ENCODE measurements around the gene IL20RB. TPM values are rescaled to one million over a fixed set of nuclear protein-coding genes. Genes with fewer than 3 reads are reported as not detected.

The IL20RB gene
- total and polyA plus RNA-seq, 2 of the 4 experiments (the other 2 are of a cell fraction) = 0.72 to 0.97 TPM

GRCh38 chr3:137011153-137011552 is 53.4 kb downstream of the IL20RB start:
- H4K5ac ChIP-seq (ENCODE audit: low read depth, low read length) = no peak overlapping the region
- WGBS, 2 experiments (ENCODE audit: extremely low coverage in 2 of 2, insufficient read length in 1 of 2) = no CpG with 5 or more reads among the region's 4 CpGs
- no peak overlapping the region for H2BK120ac ChIP-seq (ENCODE audit: low read depth, low read length)
- H3K79me1 ChIP-seq (ENCODE audit: low read depth in 1 of 2, low read length in 2 of 2) = no peaks in the 10 kb centered on the region
- no peak overlapping the region for H2AK9ac ChIP-seq (replicated peaks; ENCODE audit: low read depth, low read length, poor library complexity)
- no peak for ATAC-seq (ENCODE audit: low read depth)
- H3K36me3 ChIP-seq (ENCODE audit: control insufficient read depth, insufficient read depth, low read length) = no peaks in the 10 kb centered on the region
- no peak overlapping the region for H2BK5ac ChIP-seq (ENCODE audit: low read depth, low read length, poor library complexity, severe bottlenecking)
- no peak overlapping the region for H2AK5ac ChIP-seq (ENCODE audit: low read depth, low read length)
- no peaks in the 10 kb centered on the region for H3K27me3 ChIP-seq (ENCODE audit: control insufficient read depth, insufficient read depth, low read length)
- H3K9me1 ChIP-seq (ENCODE audit: insufficient read depth, low read length) = peaks cover 5% of the 10 kb centered on the region; the same call in 1 of the 2 replicates
- BruUV-seq (replicated peaks) = no TSS peak
- POLR2A ChIA-PET (ENCODE audit: unreplicated experiment) = no interaction called here
- H2BK20ac ChIP-seq (ENCODE audit: low read depth, low read length) = no peak overlapping the region
- H3K23ac ChIP-seq (ENCODE audit: low read depth, low read length) = no peak overlapping the region
- peaks cover 4% of the 10 kb centered on the region; the same call in 1 of the 2 replicates for H3K4me1 ChIP-seq (ENCODE audit: control insufficient read depth, insufficient read depth, low read length)
- no peak overlapping the region for H3K4ac ChIP-seq (ENCODE audit: low read depth, low read length)
- H2AFZ ChIP-seq (replicated peaks; ENCODE audit: low read length, poor library complexity) = no peak overlapping the region
- no peaks in the 10 kb centered on the region for H4K20me1 ChIP-seq (ENCODE audit: insufficient read depth, low read length)
- H3K18ac ChIP-seq (ENCODE audit: low read depth, low read length) = no peak overlapping the region
- no peak for DNase-seq
- no peak for TF ChIP-seq NFE2L2 (IDR thresholded peaks at IDR 0.05; ENCODE audit: low read depth, low read length)
- TF ChIP-seq USF2 (IDR thresholded peaks at IDR 0.05; ENCODE audit: low read depth, low read length) = no peak
- TF ChIP-seq CHD1 (IDR thresholded peaks at IDR 0.05; ENCODE audit: low read depth, low read length) = no peak
- no peak for TF ChIP-seq ELK1 (IDR thresholded peaks at IDR 0.05; ENCODE audit: borderline replicate concordance, low read depth, low read length)
- no peak for TF ChIP-seq MAZ (IDR thresholded peaks at IDR 0.05; ENCODE audit: borderline replicate concordance, low read depth, low read length)
- no peak for TF ChIP-seq POLR2A (IDR thresholded peaks at IDR 0.05; ENCODE audit: low read depth, low read length)
- TF ChIP-seq MAFK (IDR thresholded peaks at IDR 0.05; ENCODE audit: low read depth, low read length) = no peak
- TF ChIP-seq SMC3 (IDR thresholded peaks at IDR 0.05; ENCODE audit: low read depth, low read length) = no peak
- TF ChIP-seq CEBPB (IDR thresholded peaks at IDR 0.05; ENCODE audit: low read depth, low read length) = no peak
- no peak for TF ChIP-seq BHLHE40 (IDR thresholded peaks at IDR 0.05; ENCODE audit: low read depth, low read length)
- no peak for TF ChIP-seq CTCF (conservative IDR thresholded peaks at IDR 0.05; ENCODE audit: low read depth, low read length)
- no peak for TF ChIP-seq RAD21 (IDR thresholded peaks at IDR 0.05; ENCODE audit: low read length)
- no peak for TF ChIP-seq RCOR1 (IDR thresholded peaks at IDR 0.05; ENCODE audit: insufficient replicate concordance, low read length)
- no peak for TF ChIP-seq MXI1 (IDR thresholded peaks at IDR 0.05; ENCODE audit: borderline replicate concordance, low read depth, low read length)
- no peak for TF ChIP-seq RFX5 (IDR thresholded peaks at IDR 0.05; ENCODE audit: low read depth, low read length)
- no peak overlapping the region for H2BK15ac ChIP-seq (ENCODE audit: low read depth, low read length)
- no peaks in the 10 kb centered on the region for H3K9me3 ChIP-seq (ENCODE audit: control insufficient read depth, insufficient read depth, low read length)
- intact Hi-C loops (cut with micrococcal nuclease) (loop anchor here (5.0 to 10.0 kb wide), 4 partner anchors 239 to 814 kb away; partner anchors contain the start of gene MSL2), in situ Hi-C loops (cut with MboI; ENCODE audit: low sequenced_read_pairs) (loop anchor here (5.0 kb wide), 2 partner anchors 254 to 709 kb away; no protein-coding TSS in a partner anchor), dilution Hi-C loops (cut with HindIII; ENCODE audit: low sequenced_read_pairs, unreplicated experiment) (no loop called here)
- no peak overlapping the region for H3K4me2 ChIP-seq (ENCODE audit: low read depth, low read length)
- no peak overlapping the region for H3K27ac ChIP-seq (ENCODE audit: insufficient read depth, low read length)
- H3K14ac ChIP-seq (replicated peaks; ENCODE audit: low read depth, low read length) = no peak overlapping the region
- no peak overlapping the region for H4K91ac ChIP-seq (ENCODE audit: insufficient read depth, low read depth, low read length)
- H4K8ac ChIP-seq (ENCODE audit: low read depth in 2 of 2, low read length in 2 of 2) = no peak overlapping the region
- CTCF ChIA-PET = no interaction called here
- no peak overlapping the region for H3K56ac ChIP-seq (ENCODE audit: extremely low read depth, insufficient read depth, low read length)
- no peak overlapping the region for H3K4me3 ChIP-seq (ENCODE audit: insufficient read depth, low read depth, low read length)
- H3K9ac ChIP-seq (ENCODE audit: low read depth, low read length) = no peak overlapping the region

Data from IMR-90 (cell line).